Transverse colon (tissue), 4 donors: ENCODE data around the gene AKAP5. TPM values are rescaled to one million over a fixed set of nuclear protein-coding genes. Genes with fewer than 3 reads are reported as not detected.

Source experiments
- DNase-seq: peaks from one replicate; pipeline ENCODE4 v3.0.0-alpha.2; 2019
- H3K27ac ChIP-seq, 4 donors: fragments of 200-600 bp; sonication (generic); 2 replicates each; pipeline ENCODE4 v1.5.1; 2016 to 2018; ENCODE audit warnings: inconsistent platforms in 4 of 4
- H3K27me3 ChIP-seq: fragments of 200-600 bp; sonication (generic); 2 replicates; pipeline ENCODE4 v1.5.1; 2017; ENCODE audit warnings: inconsistent platforms
- H3K36me3 ChIP-seq, 4 donors: fragments of 200-600 bp; sonication (generic); 2 replicates each; pipeline ENCODE4 v1.5.1; 2017 to 2019; ENCODE audit warnings: inconsistent platforms in 4 of 4
- H3K4me1 ChIP-seq, 4 donors: fragments of 200-600 bp; sonication (generic); 2 replicates each; pipeline ENCODE4 v1.5.1; 2017 to 2020; ENCODE audit warnings: inconsistent platforms in 4 of 4
- H3K4me3 ChIP-seq, 4 donors: fragments of 200-600 bp; sonication (generic); 1 replicate in 1 of 4; 2 replicates in 3 of 4; pipeline versions ENCODE4 v1.5.1 to v1.6.1; 2017 to 2019; ENCODE audit warnings: inconsistent platforms in 4 of 4
- H3K9me3 ChIP-seq, 2 donors: fragments of 200-600 bp; sonication (generic); 2 replicates each; pipeline ENCODE4 v1.5.1; 2017 to 2019; ENCODE audit warnings: inconsistent platforms in 2 of 2
- CTCF ChIP-seq, 5 experiments: fragments of 200-600 bp in 3 of 5; fragments of 450-650 bp in 2 of 5; sonication (generic) in 3 of 5; IDR thresholded peaks; 1 replicate in 2 of 5; 2 replicates in 3 of 5; pipeline ENCODE4 v1.5.1; 2016 to 2017; ENCODE audit warnings: antibody characterized with exemption in 5 of 5, inconsistent platforms in 3 of 5, mild to moderate bottlenecking in 2 of 5, moderate library complexity in 1 of 5
- EP300 ChIP-seq: sonication (generic); formaldehyde crosslinking; IDR thresholded peaks from one replicate; pipeline ENCODE4 v1.6.1; 2017; ENCODE audit warnings: antibody characterized with exemption, low read depth
- POLR2A ChIP-seq: fragments of 450-650 bp; IDR thresholded peaks from one replicate; pipeline ENCODE4 v1.6.1; 2016; ENCODE audit warnings: antibody characterized with exemption, mild to moderate bottlenecking, moderate library complexity
- POLR2AphosphoS5 ChIP-seq, 3 donors: sonication (generic); formaldehyde crosslinking; IDR thresholded peaks; one replicate each; pipeline ENCODE4 v1.6.1; 2016; ENCODE audit warnings: antibody characterized with exemption in 3 of 3
- WGBS, 2 donors: methylation state at CpG; one replicate each; pipeline ENCODE4 v1.1.5; 2018; ENCODE audit warnings: low coverage in 1 of 2; 5-methylcytosine and 5-hydroxymethylcytosine counted together
- in situ Hi-C, 4 donors: fragments of 200-750 bp; cut with MboI; loops; one replicate each; pipeline versions ENCODE4 v1.15.0 to v1.15.1; 2017; ENCODE audit warnings: low sequenced_read_pairs in 3 of 4, low pct_ligation_motif_present in 1 of 4, low pct_unique_long_range_greater_than_20kb in 1 of 4
- intact Hi-C: fragments of 100-400 bp; cut with DNase I; formaldehyde crosslinking; loops from one replicate; pipeline ENCODE4 v1.15.1; 2023; ENCODE audit warnings: low total_unique reads
- total RNA-seq, 4 donors: library from RNA; depleted of rRNA; stranded (reverse); fragments of >200 nt; gene quantifications; one replicate each; pipeline ENCODE4 v1.1.0, GENCODE V29; 2016

AKAP5 gene
- total RNA-seq, 4 donors from 2014 or later: 1.00 to 5.2 (median 2.1) TPM

GRCh38 chr14:64459405-64460136, 5.7 kb upstream of the AKAP5 start:
- no peak for DNase-seq
- H3K4me3 ChIP-seq: no peak overlapping the region
- 59 to 72% methylated on average over 4 of the region's 4 CpGs for whole genome bisulfite sequencing, 2 donors
- in situ Hi-C loops (no loop called here), intact Hi-C loops (no loop called here)
- H3K27me3 ChIP-seq: no peaks in the 10 kb centered on the region
- H3K27ac ChIP-seq: no peak overlapping the region
- no peaks in the 10 kb centered on the region for H3K9me3 ChIP-seq
- peaks cover under 1 to 5% (median 3%) of the 10 kb centered on the region in 4 donors for H3K4me1 ChIP-seq
- no peak for TF ChIP-seq POLR2A
- TF ChIP-seq EP300: no peak
- no peak for TF ChIP-seq POLR2AphosphoS5 (IDR thresholded peaks at IDR 0.05)
- TF ChIP-seq CTCF (IDR thresholded peaks at IDR 0.05): no peak
- peaks cover 0 to 4% (median 0%) of the 10 kb centered on the region in 4 donors for H3K36me3 ChIP-seq

- Histone ChIP-seq H3K4me1 (peaks cover 5 to 13% (median 6%) of the 10 kb centered on the region in 4 donors), H3K27ac (no peak overlapping the region), H3K9me3 (no peaks in the 10 kb centered on the region), H3K4me3 (no peak overlapping the region), H3K27me3 (no peaks in the 10 kb centered on the region), H3K36me3 (no peaks in the 10 kb centered on the region)
- intact Hi-C loops (no loop called here), in situ Hi-C loops (no loop called here)
- TF ChIP-seq CTCF (IDR thresholded peaks at IDR 0.05): no peak
- TF ChIP-seq POLR2AphosphoS5 (IDR thresholded peaks at IDR 0.05): no peak
- TF ChIP-seq EP300: no peak
- no peak for TF ChIP-seq POLR2A
- no peak for DNase-seq
- WGBS, 2 donors: 90 to 100% methylated on average over 2 to 3 of the region's 3 CpGs
Measured at GRCh38 chr14:64461221-64461620, 4.1 kb upstream of the AKAP5 start.

- H3K4me3 ChIP-seq: no peak overlapping the region
- no peaks in the 10 kb centered on the region for H3K36me3 ChIP-seq
- H3K4me1 ChIP-seq: peaks cover 5 to 29% (median 12%) of the 10 kb centered on the region in 4 donors
- no peak for TF ChIP-seq POLR2A
- no peak for TF ChIP-seq EP300
- no peak for TF ChIP-seq CTCF (IDR thresholded peaks at IDR 0.05)
- WGBS, 2 donors: 83 to 85% methylated on average over 2 of the region's 2 CpGs
- H3K27me3 ChIP-seq: no peaks in the 10 kb centered on the region
- in situ Hi-C loops: no loop called here
- intact Hi-C loops: no loop called here
- DNase-seq: no peak
- H3K27ac ChIP-seq: no peak overlapping the region
- no peaks in the 10 kb centered on the region for H3K9me3 ChIP-seq
Measured at GRCh38 chr14:64463195-64463594, 2.1 kb upstream of the AKAP5 start.

- WGBS, 2 donors: 95 to 96% methylated on average over 4 to 6 of the region's 6 CpGs
- Histone ChIP-seq H3K36me3 (no peaks in the 10 kb centered on the region), H3K9me3 (no peaks in the 10 kb centered on the region), H3K4me3 (no peak overlapping the region), H3K27me3 (no peaks in the 10 kb centered on the region), H3K27ac (no peak overlapping the region), H3K4me1 (peaks cover 5 to 34% (median 12%) of the 10 kb centered on the region in 4 donors)
- intact Hi-C loops: no loop called here
- DNase-seq: no peak
- in situ Hi-C loops: no loop called here
- TF ChIP-seq EP300: no peak
- TF ChIP-seq POLR2A: no peak
- TF ChIP-seq CTCF (IDR thresholded peaks at IDR 0.05): no peak
- no peak for TF ChIP-seq POLR2AphosphoS5 (IDR thresholded peaks at IDR 0.05)
Measured at GRCh38 chr14:64463873-64464272, 1.4 kb upstream of the AKAP5 start.
